Mesenchymal stem cell (in vitro differentiated cells and primary cell): ENCODE data around the gene AUTS2.

Source experiments
- DNase-seq: peaks from one replicate; pipeline ENCODE4 v3.0.0-alpha.2; 2013
- H2AFZ ChIP-seq: one replicate; pipeline ENCODE4 v1.6.1; 2013; ENCODE audit warnings: low read depth, mild to moderate bottlenecking, control low read depth, inconsistent platforms, low read length, moderate library complexity
- H2AK5ac ChIP-seq: 2 replicates; pipeline ENCODE4 v1.6.1; 2013; ENCODE audit warnings: low read length, moderate library complexity, mild to moderate bottlenecking, inconsistent platforms; ENCODE audit not compliant: severe bottlenecking
- H2BK120ac ChIP-seq: one replicate; pipeline ENCODE4 v1.6.1; 2013; ENCODE audit warnings: low read depth, mild to moderate bottlenecking, inconsistent platforms, low read length, moderate library complexity
- H2BK12ac ChIP-seq, 2 experiments: one replicate each; pipeline ENCODE4 v1.6.1; 2013; ENCODE audit warnings: inconsistent platforms in 2 of 2, low read length in 2 of 2, mild to moderate bottlenecking in 2 of 2, moderate library complexity in 2 of 2, control low read depth in 1 of 2
- H2BK15ac ChIP-seq: one replicate; pipeline ENCODE4 v1.6.1; 2013; ENCODE audit warnings: mild to moderate bottlenecking, low read depth, inconsistent platforms; ENCODE audit not compliant: poor library complexity, severe bottlenecking
- H2BK5ac ChIP-seq: 2 replicates; pipeline ENCODE4 v1.6.1; 2013; ENCODE audit warnings: low read depth, mild to moderate bottlenecking, low read length, control low read depth, inconsistent platforms; ENCODE audit not compliant: poor library complexity, severe bottlenecking
- H3K14ac ChIP-seq, 2 experiments: one replicate each; pipeline ENCODE4 v1.6.1; 2013; ENCODE audit warnings: inconsistent platforms in 2 of 2, low read length in 2 of 2, control low read depth in 1 of 2, mild to moderate bottlenecking in 1 of 2, moderate library complexity in 1 of 2
- H3K18ac ChIP-seq, 2 experiments: one replicate each; pipeline ENCODE4 v1.6.1; 2013; ENCODE audit warnings: inconsistent platforms in 2 of 2, low read length in 2 of 2, control low read depth in 1 of 2, low read depth in 1 of 2, mild to moderate bottlenecking in 1 of 2
- H3K23ac ChIP-seq, 2 experiments: one replicate each; pipeline ENCODE4 v1.6.1; 2013; ENCODE audit warnings: inconsistent platforms in 2 of 2, low read length in 2 of 2, mild to moderate bottlenecking in 2 of 2, moderate library complexity in 2 of 2, control low read depth in 1 of 2
- H3K27ac ChIP-seq: 2 replicates; pipeline ENCODE4 v1.5.1; 2013; ENCODE audit warnings: mild to moderate bottlenecking, moderate library complexity, low read length, control low read depth, inconsistent platforms; ENCODE audit not compliant: poor library complexity, severe bottlenecking
- H3K27me3 ChIP-seq, 2 experiments: 2 replicates each; pipeline versions ENCODE4 v1.6.1 to v1.7.0; 2013; ENCODE audit warnings: low read length in 2 of 2, mild to moderate bottlenecking in 2 of 2, moderate library complexity in 2 of 2, control low read depth in 1 of 2, inconsistent platforms in 1 of 2; ENCODE audit not compliant: control insufficient read depth in 1 of 2, insufficient read depth in 1 of 2
- H3K36me3 ChIP-seq, 2 experiments: 2 replicates each; pipeline versions ENCODE4 v1.6.1 to v1.7.0; 2013; ENCODE audit warnings: low read length in 2 of 2, control low read depth in 1 of 2, inconsistent platforms in 1 of 2, low read depth in 1 of 2, mild to moderate bottlenecking in 1 of 2; ENCODE audit not compliant: insufficient read depth in 2 of 2, control insufficient read depth in 1 of 2
- H3K4ac ChIP-seq, 2 experiments: one replicate each; pipeline ENCODE4 v1.6.1; 2013; ENCODE audit warnings: inconsistent platforms in 2 of 2, low read length in 2 of 2, mild to moderate bottlenecking in 2 of 2, moderate library complexity in 2 of 2, control low read depth in 1 of 2, low read depth in 1 of 2
- H3K4me1 ChIP-seq: 2 replicates; pipeline ENCODE4 v1.6.1; 2013; ENCODE audit warnings: low read depth, low read length, control low read depth; ENCODE audit not compliant: control insufficient read depth, insufficient read depth
- H3K4me2 ChIP-seq: 2 replicates; pipeline ENCODE4 v1.6.1; 2013; ENCODE audit warnings: low read length, mild to moderate bottlenecking, inconsistent platforms; ENCODE audit not compliant: poor library complexity, severe bottlenecking
- H3K4me3 ChIP-seq, 2 experiments: 2 replicates each; pipeline versions ENCODE4 v1.5.1 to v1.7.0; 2013; ENCODE audit warnings: low read length in 2 of 2, mild to moderate bottlenecking in 2 of 2, control low read depth in 1 of 2, low read depth in 1 of 2; ENCODE audit not compliant: insufficient read depth in 1 of 2
- H3K79me1 ChIP-seq: replicated peaks from 2 replicates; pipeline ENCODE4 v1.6.1; 2013; ENCODE audit warnings: mild to moderate bottlenecking, control low read depth, low read length, inconsistent platforms; ENCODE audit not compliant: poor library complexity, severe bottlenecking
- H3K9ac ChIP-seq: 2 replicates; pipeline ENCODE4 v1.7.0; 2013; ENCODE audit warnings: mild to moderate bottlenecking, low read length, moderate library complexity
- H3K9me3 ChIP-seq: 2 replicates; pipeline ENCODE4 v1.7.0; 2013; ENCODE audit warnings: mild to moderate bottlenecking, low read length; ENCODE audit not compliant: control insufficient read depth
- H4K8ac ChIP-seq: one replicate; pipeline ENCODE4 v1.6.1; 2013; ENCODE audit warnings: inconsistent platforms, mild to moderate bottlenecking, low read length, moderate library complexity
- H4K91ac ChIP-seq: one replicate; pipeline ENCODE4 v1.6.1; 2013; ENCODE audit warnings: mild to moderate bottlenecking, low read length, inconsistent platforms
- WGBS: methylation state at CpG from one replicate; pipeline ENCODE4 v1.1.7; 2013; ENCODE audit warnings: mixed read lengths; 5-methylcytosine and 5-hydroxymethylcytosine counted together

Gene AUTS2

DNA sequence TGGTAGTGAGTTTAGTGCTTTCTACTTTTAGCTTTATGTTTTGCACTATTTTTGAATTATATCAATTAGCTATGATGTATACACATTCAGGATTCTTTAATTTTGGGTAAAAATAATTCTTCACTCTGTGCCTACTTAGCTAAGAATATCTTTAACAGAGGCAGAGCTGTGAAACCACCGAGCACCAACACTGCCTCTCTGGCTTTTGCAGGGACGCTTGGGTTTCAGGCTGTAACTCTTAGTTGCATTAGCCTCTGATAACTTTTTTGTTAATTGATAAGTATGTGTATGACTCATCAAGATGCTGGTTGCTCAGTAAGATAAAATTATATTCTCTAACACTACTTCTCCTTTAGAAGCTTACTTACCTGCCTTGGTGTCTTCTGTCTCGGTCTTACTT, 738.3 kb downstream of the AUTS2 start:
- Histone ChIP-seq H3K27me3 (no peaks in the 10 kb centered on the region), H3K27ac (no peak overlapping the region), H3K79me1 (no peaks in the 10 kb centered on the region), H3K14ac (no peak overlapping the region), H3K36me3 (no peaks in the 10 kb centered on the region), H3K4ac (no peak overlapping the region), H3K9ac (no peak overlapping the region), H2BK5ac (no peak overlapping the region), H3K4me1 (no peaks in the 10 kb centered on the region), H2BK12ac (no peak overlapping the region), H3K4me3 (no peak overlapping the region), H2AFZ (no peak overlapping the region), H4K8ac (no peak overlapping the region), H4K91ac (no peak overlapping the region), H3K9me3 (no peaks in the 10 kb centered on the region), H3K4me2 (no peak overlapping the region), H2AK5ac (no peak overlapping the region), H3K18ac (no peak overlapping the region), H3K23ac (no peak overlapping the region), H2BK15ac (no peak overlapping the region), H2BK120ac (no peak overlapping the region)
- no peak for DNase-seq
- WGBS, result 88% methylated on average over 1 of the region's 3 CpGs

DNA sequence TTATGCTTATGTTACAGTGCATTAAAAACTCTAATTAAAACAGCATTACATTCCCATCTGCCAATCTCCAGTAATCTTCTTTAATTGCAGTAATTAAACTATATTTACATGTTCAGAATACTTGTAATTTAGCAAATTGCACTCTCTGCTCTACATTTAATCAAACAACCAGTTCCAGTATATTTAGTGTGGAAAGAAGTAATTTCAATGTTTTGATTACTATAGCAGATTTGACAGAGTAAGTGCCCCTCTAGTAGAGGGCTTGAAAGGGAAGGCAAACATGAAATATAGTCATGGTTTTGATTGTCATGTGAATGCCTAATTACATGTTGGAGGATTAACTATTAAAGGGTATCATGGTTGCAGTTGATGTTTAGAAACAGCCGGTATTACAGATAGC, 739.7 kb downstream of the AUTS2 start:
- Histone ChIP-seq H3K27me3 (no peaks in the 10 kb centered on the region), H3K9me3 (no peaks in the 10 kb centered on the region), H2AFZ (no peak overlapping the region), H3K4me2 (no peak overlapping the region), H2AK5ac (no peak overlapping the region), H4K8ac (no peak overlapping the region), H2BK15ac (no peak overlapping the region), H3K18ac (no peak overlapping the region), H2BK5ac (no peak overlapping the region), H3K4me3 (no peak overlapping the region), H4K91ac (no peak overlapping the region), H3K79me1 (no peaks in the 10 kb centered on the region), H3K4ac (no peak overlapping the region), H3K23ac (no peak overlapping the region), H3K9ac (no peak overlapping the region), H2BK12ac (no peak overlapping the region), H3K36me3 (no peaks in the 10 kb centered on the region), H3K14ac (no peak overlapping the region), H3K27ac (no peak overlapping the region), H2BK120ac (no peak overlapping the region), H3K4me1 (no peaks in the 10 kb centered on the region)
- DNase-seq, result no peak
- 100% methylated on average over 1 of the region's 1 CpG for WGBS

DNA sequence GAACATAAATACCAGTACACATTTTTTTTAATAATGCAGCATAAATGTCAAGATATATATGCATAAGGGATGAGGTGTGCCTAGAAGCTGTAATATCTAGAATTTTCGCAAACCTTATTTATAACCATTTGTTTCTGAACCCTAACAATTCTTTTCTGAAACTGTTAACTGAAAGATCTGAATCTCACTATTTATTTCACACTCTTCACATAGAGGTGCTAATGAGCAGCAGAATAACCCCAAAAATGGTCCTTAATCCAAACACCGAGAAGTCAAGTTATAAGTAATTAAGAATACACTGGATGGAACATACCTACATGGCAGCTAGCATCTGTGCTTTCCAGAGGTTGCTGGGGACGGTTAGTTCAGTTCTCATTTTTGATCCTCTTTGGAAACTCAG, 742.0 kb downstream of the AUTS2 start:
- WGBS, result 95% methylated on average over 2 of the region's 3 CpGs
- no peak overlapping the region for H3K9ac ChIP-seq
- no peak overlapping the region for H2BK120ac ChIP-seq
- H3K27ac ChIP-seq, result no peak overlapping the region
- H3K36me3 ChIP-seq, result no peaks in the 10 kb centered on the region
- H2AFZ ChIP-seq, result no peak overlapping the region
- no peak overlapping the region for H3K4me3 ChIP-seq
- no peak for DNase-seq
- no peak overlapping the region for H2BK12ac ChIP-seq
- H3K23ac ChIP-seq, result no peak overlapping the region
- H3K4me1 ChIP-seq, result no peaks in the 10 kb centered on the region
- no peak overlapping the region for H4K8ac ChIP-seq
- no peaks in the 10 kb centered on the region for H3K27me3 ChIP-seq
- H3K4ac ChIP-seq, result no peak overlapping the region
- H2BK15ac ChIP-seq, result no peak overlapping the region
- H3K9me3 ChIP-seq, result no peaks in the 10 kb centered on the region
- H2AK5ac ChIP-seq, result no peak overlapping the region
- no peak overlapping the region for H4K91ac ChIP-seq
- no peak overlapping the region for H3K14ac ChIP-seq
- no peaks in the 10 kb centered on the region for H3K79me1 ChIP-seq
- no peak overlapping the region for H2BK5ac ChIP-seq
- no peak overlapping the region for H3K18ac ChIP-seq
- H3K4me2 ChIP-seq, result no peak overlapping the region

DNA sequence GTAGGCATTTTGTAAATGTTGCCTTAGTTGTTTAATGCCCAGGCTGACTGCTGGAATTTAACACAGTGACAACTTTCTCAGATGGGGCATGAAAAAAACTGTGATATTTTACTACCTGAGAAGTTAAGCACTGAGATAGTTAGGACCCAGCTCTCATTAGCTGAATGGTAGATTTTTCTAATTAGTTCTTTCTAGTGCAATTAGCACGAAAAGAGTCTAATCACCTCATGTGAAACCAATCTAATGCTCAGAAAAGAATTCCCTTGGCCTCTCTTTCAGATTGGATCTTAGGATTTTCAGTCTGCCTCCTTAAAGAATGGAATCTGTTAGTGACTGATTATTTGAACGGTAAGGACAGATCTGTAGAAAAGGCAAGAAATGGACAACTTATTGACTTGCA, 743.2 kb downstream of the AUTS2 start:
- Histone ChIP-seq H3K79me1 (no peaks in the 10 kb centered on the region), H3K36me3 (no peaks in the 10 kb centered on the region), H2BK15ac (no peak overlapping the region), H3K4me2 (no peak overlapping the region), H3K14ac (no peak overlapping the region), H3K4me3 (no peak overlapping the region), H3K4me1 (no peaks in the 10 kb centered on the region), H3K4ac (no peak overlapping the region), H4K8ac (no peak overlapping the region), H3K9me3 (no peaks in the 10 kb centered on the region), H3K9ac (no peak overlapping the region), H3K27ac (no peak overlapping the region), H2BK12ac (no peak overlapping the region), H3K23ac (no peak overlapping the region), H3K18ac (no peak overlapping the region), H2AFZ (no peak overlapping the region), H4K91ac (no peak overlapping the region), H2BK5ac (no peak overlapping the region), H2AK5ac (no peak overlapping the region), H3K27me3 (no peaks in the 10 kb centered on the region), H2BK120ac (no peak overlapping the region)
- 84% methylated on average over 2 of the region's 2 CpGs for WGBS
- DNase-seq, result no peak
